Measurements from ENCODE around the gene DNAJC9. TPM values are rescaled to one million over a fixed set of nuclear protein-coding genes. Genes with fewer than 3 reads are reported as not detected.

DNAJC9 gene
- total and polyA plus RNA-seq, 2 of the 4 experiments (the other 2 are of a cell fraction), result 20.0 to 28.7 TPM

DNA sequence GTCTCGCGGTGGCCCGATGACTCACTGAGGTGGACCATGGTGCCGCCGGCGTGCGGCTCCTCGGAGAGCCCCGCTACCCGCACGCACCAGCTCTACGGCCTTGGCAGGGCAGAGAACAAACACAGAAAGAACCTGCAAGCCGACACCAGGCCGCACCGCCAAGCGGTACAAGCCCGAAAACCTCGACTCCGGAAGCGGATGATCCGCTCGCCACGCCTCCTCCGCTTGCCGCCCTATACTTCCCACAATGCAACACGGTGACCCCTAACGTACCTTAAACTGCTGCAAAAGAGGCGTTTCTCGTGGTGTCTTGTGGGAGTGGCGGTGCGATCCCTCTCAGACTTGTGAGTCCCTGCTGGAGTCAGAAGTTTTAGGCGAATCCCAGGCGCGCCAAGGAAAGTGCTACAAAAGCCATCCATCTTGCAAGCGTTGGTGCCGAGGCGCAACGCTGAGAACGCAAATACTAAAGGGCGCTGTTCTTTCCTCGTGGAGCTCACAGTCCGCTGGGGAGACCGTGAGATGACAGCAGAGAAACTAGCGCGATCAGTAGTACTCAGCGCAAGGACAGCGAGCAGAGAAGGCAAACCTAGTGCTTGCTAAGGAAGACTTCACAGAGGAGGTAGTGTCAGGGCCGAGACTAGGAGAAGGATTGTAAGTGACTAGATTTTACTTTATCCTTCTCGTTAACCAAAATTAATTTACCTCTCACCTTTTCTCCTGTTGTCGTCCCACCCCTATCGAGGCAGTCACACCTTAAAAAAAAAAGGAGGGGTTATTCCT is 5.6 kb upstream of the DNAJC9 start, which contains the start of gene MRPS16:
Gene MRPS16, minus strand, starts transcription at position 200 of the 780 bp plus-strand sequence. Its CDS starts 162 bp downstream, at position 38.
- Histone ChIP-seq H3K9ac (ENCODE audit: low read depth, low read length) (peak within 1 kb of the TSS; percentile 95), H3K4me2 (ENCODE audit: low read depth, low read length) (peak within 1 kb of the TSS; percentile 94), H3K79me1 (ENCODE audit: low read depth in 1 of 2, low read length in 2 of 2) (peaks cover 21 to 38% of the 10 kb centered on the region in 2 experiments), H2BK120ac (ENCODE audit: low read depth, low read length) (peak within 1 kb of the TSS; percentile 85), H3K4ac (ENCODE audit: low read depth, low read length) (peak within 1 kb of the TSS; percentile 99), H3K27ac (ENCODE audit: insufficient read depth, low read length) (peak within 1 kb of the TSS; percentile 93), H2AK5ac (ENCODE audit: low read depth, low read length) (peak within 1 kb of the TSS; percentile 92), H2BK5ac (ENCODE audit: low read depth, low read length, poor library complexity, severe bottlenecking) (peak within 1 kb of the TSS; percentile 94), H3K4me1 (ENCODE audit: control insufficient read depth, insufficient read depth, low read length) (peaks cover 8% of the 10 kb centered on the region), H4K20me1 (ENCODE audit: insufficient read depth, low read length) (no peaks in the 10 kb centered on the region), H4K8ac (ENCODE audit: low read depth in 2 of 2, low read length in 2 of 2) (peak within 1 kb of the TSS; percentile 88 to 96), H3K23ac (ENCODE audit: low read depth, low read length) (peak within 1 kb of the TSS; percentile 99), H3K27me3 (ENCODE audit: control insufficient read depth, insufficient read depth, low read length) (no peaks in the 10 kb centered on the region), H3K9me3 (ENCODE audit: control insufficient read depth, insufficient read depth, low read length) (no peaks in the 10 kb centered on the region), H3K14ac (replicated peaks; ENCODE audit: low read depth, low read length) (peak within 1 kb of the TSS; percentile 99), H4K91ac (ENCODE audit: insufficient read depth, low read depth, low read length) (peak within 1 kb of the TSS; percentile 91), H3K56ac (ENCODE audit: extremely low read depth, insufficient read depth, low read length) (peak within 1 kb of the TSS; percentile 97), H2AFZ (replicated peaks; ENCODE audit: low read length, poor library complexity) (peak within 1 kb of the TSS; percentile 100), H3K18ac (ENCODE audit: low read depth, low read length) (peak within 1 kb of the TSS; percentile 35), H3K4me3 (ENCODE audit: insufficient read depth, low read depth, low read length) (peak within 1 kb of the TSS; percentile 54), H3K36me3 (ENCODE audit: control insufficient read depth, insufficient read depth, low read length) (peaks cover 8% of the 10 kb centered on the region), H4K5ac (ENCODE audit: low read depth, low read length) (peak within 1 kb of the TSS; percentile 73), H2BK15ac (ENCODE audit: low read depth, low read length) (0 out of 3 replicates have a peak within 1 kb of the TSS, but pooled peaks have one; percentile 26), H2BK20ac (ENCODE audit: low read depth, low read length) (no peak within 1 kb of the TSS; the same call in 1 of the 2 replicates), H2AK9ac (replicated peaks; ENCODE audit: low read depth, low read length, poor library complexity) (peak within 1 kb of the TSS; percentile 85), H3K9me1 (ENCODE audit: insufficient read depth, low read length) (0 out of 2 replicates have a peak, but pooled peaks cover 3% of the 10 kb centered on the region)
- intact Hi-C loops (cut with micrococcal nuclease) (loop anchor here (1.0 to 10.0 kb wide), 2 partner anchors 108 to 242 kb away; partner anchors contain the start of gene PPP3CB), in situ Hi-C loops (cut with MboI; ENCODE audit: low sequenced_read_pairs) (loop anchor here (25.0 kb wide), 1 partner anchor 385 kb away; the partner anchor contains the start of gene MYOZ1), dilution Hi-C loops (cut with HindIII; ENCODE audit: low sequenced_read_pairs, unreplicated experiment) (no loop called here)
- 0% methylated on average over 30 of the region's 51 CpGs; no CpG with 5 or more reads in 1 of the 2 experiments for WGBS, 2 experiments (ENCODE audit: extremely low coverage in 2 of 2, insufficient read length in 1 of 2)
- ATAC-seq (ENCODE audit: low read depth), result peak; percentile 97
- ChIA-PET POLR2A (ENCODE audit: unreplicated experiment) (no interaction called here), CTCF (no interaction called here)
- DNase-seq, result peak; percentile 96
- BruUV-seq (replicated peaks), result no TSS peak
- TF ChIP-seq RAD21 (IDR thresholded peaks at IDR 0.05; ENCODE audit: low read length), result no peak
- TF ChIP-seq MXI1 (IDR thresholded peaks at IDR 0.05; ENCODE audit: borderline replicate concordance, low read depth, low read length), result peak; percentile 88
- no peak for TF ChIP-seq MAFK (IDR thresholded peaks at IDR 0.05; ENCODE audit: low read depth, low read length)
- TF ChIP-seq BHLHE40 (IDR thresholded peaks at IDR 0.05; ENCODE audit: low read depth, low read length), result peak; percentile 63
- no peak for TF ChIP-seq SMC3 (IDR thresholded peaks at IDR 0.05; ENCODE audit: low read depth, low read length)
- TF ChIP-seq FOS (IDR thresholded peaks at IDR 0.05; ENCODE audit: low read depth, low read length), result peak; percentile 73
- TF ChIP-seq CEBPB (IDR thresholded peaks at IDR 0.05; ENCODE audit: low read depth, low read length), result no peak
- TF ChIP-seq RCOR1 (IDR thresholded peaks at IDR 0.05; ENCODE audit: insufficient replicate concordance, low read length), result no peak
- TF ChIP-seq NFE2L2 (IDR thresholded peaks at IDR 0.05; ENCODE audit: low read depth, low read length), result no peak
- peak; percentile 35; the same call in 1 of the 2 replicates for TF ChIP-seq MAZ (IDR thresholded peaks at IDR 0.05; ENCODE audit: borderline replicate concordance, low read depth, low read length)
- TF ChIP-seq CHD1 (IDR thresholded peaks at IDR 0.05; ENCODE audit: low read depth, low read length), result no peak
- peak; percentile 80; the same call in 1 of the 2 replicates for TF ChIP-seq POLR2A (IDR thresholded peaks at IDR 0.05; ENCODE audit: low read depth, low read length)
- TF ChIP-seq, protein P1, sequence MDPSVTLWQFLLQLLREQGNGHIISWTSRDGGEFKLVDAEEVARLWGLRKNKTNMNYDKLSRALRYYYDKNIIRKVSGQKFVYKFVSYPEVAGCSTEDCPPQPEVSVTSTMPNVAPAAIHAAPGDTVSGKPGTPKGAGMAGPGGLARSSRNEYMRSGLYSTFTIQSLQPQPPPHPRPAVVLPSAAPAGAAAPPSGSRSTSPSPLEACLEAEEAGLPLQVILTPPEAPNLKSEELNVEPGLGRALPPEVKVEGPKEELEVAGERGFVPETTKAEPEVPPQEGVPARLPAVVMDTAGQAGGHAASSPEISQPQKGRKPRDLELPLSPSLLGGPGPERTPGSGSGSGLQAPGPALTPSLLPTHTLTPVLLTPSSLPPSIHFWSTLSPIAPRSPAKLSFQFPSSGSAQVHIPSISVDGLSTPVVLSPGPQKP (IDR thresholded peaks at IDR 0.05; ENCODE audit: borderline replicate concordance, low read depth, low read length), result no peak
- no peak for TF ChIP-seq RFX5 (IDR thresholded peaks at IDR 0.05; ENCODE audit: low read depth, low read length)
- TF ChIP-seq, protein P2, sequence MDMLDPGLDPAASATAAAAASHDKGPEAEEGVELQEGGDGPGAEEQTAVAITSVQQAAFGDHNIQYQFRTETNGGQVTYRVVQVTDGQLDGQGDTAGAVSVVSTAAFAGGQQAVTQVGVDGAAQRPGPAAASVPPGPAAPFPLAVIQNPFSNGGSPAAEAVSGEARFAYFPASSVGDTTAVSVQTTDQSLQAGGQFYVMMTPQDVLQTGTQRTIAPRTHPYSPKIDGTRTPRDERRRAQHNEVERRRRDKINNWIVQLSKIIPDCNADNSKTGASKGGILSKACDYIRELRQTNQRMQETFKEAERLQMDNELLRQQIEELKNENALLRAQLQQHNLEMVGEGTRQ (IDR thresholded peaks at IDR 0.05; ENCODE audit: low read depth, low read length), result no peak; the same call in 1 of the 2 replicates
